GM18498 (cell line): Measurements from ENCODE around the gene BTBD16.

Experiments
- ATAC-seq: cut with Tn5 transposase; IDR thresholded peaks from one replicate; pipeline ENCODE4 v1.9.1; 2021; ENCODE audit warnings: mild to moderate bottlenecking, moderate library complexity; ENCODE audit not compliant: unreplicated experiment

Gene BTBD16

GRCh38 chr10:122292376-122292775, 21.3 kb downstream of the BTBD16 start:
- ATAC-seq, result no peak

- no peak for ATAC-seq
Measured at GRCh38 chr10:122293156-122293960, 22.3 kb downstream of the BTBD16 start.

DNA sequence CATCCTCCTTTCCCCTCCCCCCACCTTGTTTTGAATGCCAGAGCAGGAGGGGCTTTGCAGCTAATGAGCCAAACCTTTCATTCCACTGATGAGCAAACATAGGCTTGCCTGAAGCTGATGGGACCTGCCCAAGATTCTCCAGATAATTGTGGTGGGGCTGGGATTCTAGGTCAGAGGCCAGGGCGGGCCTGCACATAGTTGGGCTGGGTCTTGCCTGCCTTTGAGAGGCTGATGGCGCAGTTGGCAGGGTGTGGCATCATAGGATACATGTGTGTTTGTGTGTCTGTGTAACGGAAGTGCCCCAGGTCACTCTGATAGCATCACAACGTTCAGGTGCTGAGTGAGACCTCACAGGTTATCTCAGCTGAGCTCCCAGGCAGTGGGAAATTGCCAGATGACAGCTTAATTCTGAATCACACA, 22.9 kb downstream of the BTBD16 start:
- no peak for ATAC-seq

DNA sequence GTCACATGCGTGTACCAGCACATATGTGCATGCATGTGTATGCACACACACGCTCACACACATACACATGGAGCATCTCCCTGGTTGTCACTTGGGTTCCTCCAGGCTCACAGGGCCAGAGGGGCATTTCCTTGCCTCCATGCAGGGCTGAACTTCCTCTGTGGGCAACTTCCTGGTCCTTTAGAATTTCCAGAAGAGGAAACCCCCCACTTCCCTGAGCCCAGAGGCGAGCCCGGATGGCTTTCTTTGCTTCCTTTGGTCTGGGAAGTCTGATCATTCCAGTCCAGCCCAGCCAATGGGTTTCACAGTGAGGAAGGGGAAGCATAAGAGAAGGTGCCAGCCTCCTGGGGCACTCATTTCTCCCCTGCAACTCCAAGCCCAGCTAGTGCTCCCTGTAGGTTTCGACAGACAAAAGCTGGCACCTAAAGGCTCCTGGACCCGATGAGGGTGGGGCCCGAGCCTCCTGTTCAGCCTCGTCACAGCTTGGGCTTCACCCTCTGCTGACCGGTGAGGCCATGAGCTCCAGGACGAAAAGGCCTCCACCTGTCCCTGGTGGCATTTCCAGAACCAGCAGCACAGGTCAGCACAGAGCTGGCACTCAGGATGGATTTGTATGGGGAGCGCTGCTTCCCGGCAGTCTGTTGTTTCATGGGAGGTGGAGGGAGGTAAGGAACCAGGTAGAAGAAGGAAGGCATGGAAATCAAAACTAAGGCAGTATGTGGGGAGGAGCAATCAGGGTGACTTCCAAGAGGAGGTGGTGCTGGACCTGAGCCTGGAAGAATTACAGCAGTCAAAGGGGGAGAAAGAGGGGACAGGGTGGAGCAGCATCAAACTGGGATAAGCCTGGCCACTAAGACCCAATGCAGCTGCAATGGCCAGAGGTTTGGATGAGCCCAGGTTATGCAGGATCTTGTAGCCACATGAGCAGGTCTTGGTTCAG, 23.7 kb downstream of the BTBD16 start:
- ATAC-seq, result no peak

- no peak for ATAC-seq
Measured at GRCh38 chr10:122295451-122295809, 24.3 kb downstream of the BTBD16 start.

DNA sequence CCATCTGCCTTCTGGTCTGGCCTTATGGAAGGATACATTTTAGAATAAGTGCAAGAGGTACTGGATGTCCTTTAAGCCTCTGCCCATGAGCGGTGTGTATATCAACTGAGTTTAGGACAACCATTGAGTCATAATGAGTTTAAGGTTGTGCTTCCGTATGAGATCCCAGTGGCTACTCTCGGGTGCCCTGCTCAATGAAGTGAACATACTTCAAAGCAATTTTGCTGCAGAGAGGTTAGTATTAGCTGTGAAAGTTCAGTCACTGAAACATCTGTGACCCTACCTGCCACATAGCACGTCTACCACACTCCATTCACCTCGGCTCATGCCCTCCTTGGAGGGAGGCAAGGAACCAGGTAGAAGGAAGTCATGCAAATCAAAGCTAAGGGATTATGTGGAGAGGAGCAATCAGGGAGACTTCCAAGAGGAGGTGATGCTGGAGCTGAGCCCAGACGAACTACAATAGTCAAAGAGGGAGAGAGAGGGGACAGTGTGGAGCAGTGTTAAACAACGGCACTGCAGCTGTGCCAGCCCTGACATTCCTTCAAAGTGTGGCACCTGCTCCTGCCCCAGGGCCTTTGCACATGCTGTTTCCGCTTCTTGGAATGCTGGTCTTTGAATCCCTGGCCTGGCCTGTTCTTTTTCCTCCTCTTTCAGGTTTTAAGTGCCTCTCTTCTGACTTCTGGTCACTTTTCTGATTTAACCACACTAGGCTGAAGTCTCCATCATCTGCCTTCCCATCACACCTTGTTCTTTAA, 25.4 kb downstream of the BTBD16 start:
- ATAC-seq, result no peak

GRCh38 chr10:122297583-122297982, 26.5 kb downstream of the BTBD16 start:
- ATAC-seq, result no peak

DNA sequence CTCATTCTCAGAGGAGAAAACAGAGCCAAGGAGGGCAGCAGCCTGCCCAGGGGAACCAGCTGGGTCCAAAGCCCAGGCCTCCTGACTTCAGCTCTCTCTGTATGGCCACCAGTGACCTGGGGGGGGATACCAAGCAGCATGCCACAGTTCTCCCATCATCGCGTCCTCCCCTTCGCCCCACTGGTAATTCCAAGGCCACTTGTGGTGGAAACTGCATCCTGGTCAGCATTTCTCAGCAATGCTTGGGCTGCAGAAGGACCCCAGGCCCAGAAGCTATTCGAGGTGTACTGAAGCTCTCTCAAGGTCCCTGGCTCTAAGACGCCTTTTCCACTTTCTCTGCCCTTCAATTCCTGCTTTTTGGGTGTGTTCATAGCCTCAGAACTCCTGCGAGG, 27.1 kb downstream of the BTBD16 start:
- no peak for ATAC-seq

GRCh38 chr10:122298598-122299301, 27.7 kb downstream of the BTBD16 start:
- ATAC-seq, result peak; percentile 84

DNA sequence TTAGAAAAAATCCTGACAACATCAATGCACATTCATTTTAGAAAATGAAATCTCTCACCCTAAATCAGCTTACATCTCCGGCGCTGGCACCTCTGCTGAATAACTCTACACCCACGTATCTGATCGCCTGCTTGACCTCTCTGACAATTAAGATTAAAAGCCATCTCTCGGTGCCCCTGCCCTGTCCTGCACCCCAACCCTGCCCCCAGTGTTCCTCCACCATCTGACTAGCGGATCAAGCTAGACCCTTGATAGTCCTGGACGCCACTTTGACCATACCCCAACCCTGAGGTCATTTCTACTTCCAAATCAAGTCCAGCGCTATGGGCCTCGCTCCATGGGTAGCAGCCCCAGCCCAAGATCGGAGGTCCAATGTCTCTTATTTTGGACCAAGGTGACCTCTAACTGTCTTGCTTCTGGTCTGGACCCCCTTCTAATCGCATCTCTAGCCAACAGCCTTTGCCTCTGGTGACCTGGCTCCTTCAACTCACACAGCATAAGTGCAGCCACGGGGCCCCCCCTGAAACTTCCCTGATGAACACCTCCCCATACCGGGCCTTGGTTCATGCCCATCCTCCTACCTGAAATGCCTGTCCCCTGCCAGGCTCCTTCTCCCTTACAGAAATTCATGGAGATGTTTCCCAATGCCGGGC, 28.5 kb downstream of the BTBD16 start:
- ATAC-seq, result no peak

DNA sequence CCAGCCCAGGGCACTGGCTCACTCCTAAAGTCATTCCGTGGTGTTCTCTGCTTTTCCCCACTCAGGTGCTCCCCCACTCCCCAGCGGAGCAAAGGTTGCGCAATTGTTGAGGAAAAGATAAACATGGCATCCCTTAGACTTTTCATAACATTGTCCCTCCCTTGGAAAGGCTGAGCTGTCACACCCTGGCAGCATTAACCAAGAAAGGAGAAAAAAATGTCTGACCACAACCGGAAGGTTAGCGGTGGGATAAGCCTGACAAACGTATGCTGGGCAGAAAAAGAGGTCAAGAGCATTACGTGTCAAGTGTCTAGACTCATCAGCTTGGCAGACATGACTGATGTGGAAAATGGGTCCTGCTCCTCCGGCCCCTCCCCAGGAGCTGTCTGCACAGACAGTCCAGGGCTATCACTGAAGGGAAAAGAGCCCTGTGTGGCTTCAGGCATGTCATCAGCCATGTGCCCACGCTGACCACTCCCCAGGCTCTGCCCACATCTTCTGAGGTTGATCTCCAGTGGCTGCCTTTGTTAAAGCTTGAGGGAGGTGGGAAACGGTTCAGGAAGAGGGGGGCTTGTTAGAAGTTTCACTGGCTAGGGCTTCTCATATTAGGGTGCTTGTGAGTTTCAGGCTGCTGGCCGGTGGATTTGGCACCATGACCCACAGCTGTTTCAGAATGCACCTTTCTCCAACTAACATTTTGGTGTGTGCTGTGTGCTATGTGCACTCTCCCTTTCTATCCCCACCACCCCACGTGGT, 30.1 kb downstream of the BTBD16 start:
- ATAC-seq, result no peak

DNA sequence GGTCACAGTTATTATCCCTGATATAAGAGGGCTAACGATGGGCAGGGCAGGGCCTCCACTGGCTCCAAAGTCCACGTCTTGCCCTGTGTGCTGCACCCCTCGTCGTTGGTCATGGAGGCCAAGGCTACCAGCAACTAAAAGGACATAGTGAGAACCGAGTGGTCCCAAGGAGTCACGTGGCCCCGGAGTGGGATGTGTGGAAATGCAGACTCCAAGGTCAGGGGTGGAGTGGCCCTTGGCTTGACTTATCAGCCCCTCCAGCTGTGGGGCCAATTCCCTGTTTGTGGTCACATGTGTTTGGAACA, 30.7 kb downstream of the BTBD16 start:
- no peak for ATAC-seq

DNA sequence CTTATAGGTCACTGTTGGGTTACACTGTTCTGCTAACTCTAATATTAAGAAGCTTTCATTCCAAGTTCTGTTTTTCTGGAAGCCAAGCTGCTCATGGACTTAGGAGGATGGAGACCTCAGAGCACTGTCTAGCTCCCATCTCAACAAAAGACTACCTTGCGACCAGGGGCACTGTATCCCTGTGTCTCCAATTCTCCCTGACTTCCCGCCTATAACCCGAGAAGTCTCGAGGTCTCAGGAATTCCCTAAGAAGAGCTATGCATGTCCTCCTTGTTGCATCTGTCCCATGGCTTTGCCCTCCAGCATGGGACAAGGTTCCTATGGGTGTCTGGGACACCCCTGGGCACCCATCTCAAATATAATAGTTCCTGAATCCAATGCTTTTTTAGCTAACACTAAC, 31.2 kb downstream of the BTBD16 start:
- no peak for ATAC-seq

DNA sequence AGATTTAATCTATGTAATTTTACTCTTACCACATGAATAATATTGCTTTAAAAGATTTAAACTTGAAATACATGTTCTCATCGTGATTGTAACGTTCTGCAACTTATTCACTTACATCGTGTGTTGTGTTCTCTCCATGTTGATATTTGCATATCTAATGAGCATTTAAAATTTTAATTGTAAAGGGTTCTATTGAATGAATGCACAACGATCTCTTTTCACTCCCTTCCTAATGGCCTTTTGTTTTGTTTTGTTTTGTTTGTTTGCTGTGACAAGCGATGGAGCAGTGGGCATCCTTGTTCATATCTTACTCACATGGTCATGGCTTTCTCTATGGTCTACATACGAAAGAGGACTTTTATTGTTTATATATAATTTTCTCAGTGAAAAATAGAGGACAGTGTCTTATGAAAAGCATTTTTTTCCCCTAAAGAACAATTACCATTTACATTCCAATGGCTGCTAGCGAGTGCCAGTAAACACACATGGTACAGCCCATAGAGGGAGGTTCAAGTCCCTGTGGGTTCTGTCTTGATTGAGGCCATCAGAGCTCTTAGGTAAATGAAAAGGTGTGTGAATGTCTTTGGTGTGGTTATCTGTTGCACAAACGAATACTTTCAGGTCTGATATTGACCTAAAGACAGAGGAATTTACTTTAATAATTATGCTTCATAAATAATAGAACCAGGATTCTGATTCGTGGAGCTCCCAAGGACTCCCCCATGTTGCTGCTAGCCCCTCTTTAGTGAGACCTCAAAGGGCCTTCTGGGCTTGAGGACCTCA, 32.4 kb downstream of the BTBD16 start:
- no peak for ATAC-seq

DNA sequence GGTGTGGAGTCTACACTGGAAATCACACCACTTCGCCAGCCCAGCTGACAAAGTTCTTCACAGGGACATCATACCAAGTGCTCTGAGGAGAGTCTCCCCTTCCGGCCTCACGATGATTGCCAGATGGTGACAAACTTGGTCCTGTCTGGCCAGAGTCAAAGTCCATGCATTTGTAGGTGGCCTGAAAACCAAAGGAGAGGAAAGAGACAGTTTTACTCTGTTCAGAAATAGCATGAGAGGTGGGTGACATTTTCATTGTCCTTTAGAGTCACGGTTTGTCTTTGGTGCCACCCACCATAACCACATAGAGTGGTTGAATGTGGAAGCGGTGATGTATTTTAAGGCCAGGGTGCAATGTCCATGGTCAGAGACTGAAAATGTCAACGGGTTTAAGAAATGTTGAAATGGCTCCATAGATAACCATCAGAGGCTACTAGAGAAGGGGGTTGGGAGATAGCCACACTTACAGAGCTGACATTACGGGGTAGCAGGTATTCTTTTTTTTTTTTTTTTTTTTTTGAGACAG, 33.0 kb downstream of the BTBD16 start:
- ATAC-seq, result no peak

GRCh38 chr10:122306282-122306681, 35.2 kb downstream of the BTBD16 start:
- ATAC-seq, result no peak

GRCh38 chr10:122306744-122307143, 35.6 kb downstream of the BTBD16 start:
- no peak for ATAC-seq

- no peak for ATAC-seq
Measured at GRCh38 chr10:122307669-122308416, 36.7 kb downstream of the BTBD16 start.
